HepG2 (cell line): ENCODE measurements around the gene MBOAT7. TPM values are rescaled to one million over a fixed set of nuclear protein-coding genes. Genes with fewer than 3 reads are reported as not detected.

Experiments
- ATAC-seq: fragments of 200-7000 bp; cut with Tn5 transposase; 3 replicates; pipeline ENCODE4 v1.9.1; 2020; ENCODE audit warnings: mild to moderate bottlenecking, moderate library complexity
- BruUV-seq: library from RNA; stranded (reverse); fragments of 400-500 nt; replicated peaks from 2 replicates; lab custom pipeline; 2021; lab: Mats Ljungman, UMichigan
- CTCF ChIA-PET: fragments of 300-600 bp; formaldehyde crosslinking; extraction: SDS; loops from one replicate; lab custom pipeline; 2021; ENCODE audit warnings: low total read pairs, inconsistent platforms, low intra/inter-chr PET ratio; lab: Yijun Ruan, JAX
- POLR2A ChIA-PET: fragments of 350-600 bp; sonication (Branson Sonifier 250); formaldehyde crosslinking; loops from one replicate; lab custom pipeline; 2020; ENCODE audit warnings: antibody characterized with exemption, inconsistent platforms; lab: Yijun Ruan, JAX
- DNase-seq: peaks from one replicate; pipeline ENCODE4 v3.0.0-alpha.2; 2015; ENCODE audit warnings: low spot score
- FAIRE-seq: peaks from 3 replicates; lab custom pipeline; 2011; peaks lifted over from hg19 to GRCh38; lab: Jason Lieb, UNC
- H2AFZ ChIP-seq: one replicate; pipeline ENCODE4 v1.6.1; 2011; ENCODE audit warnings: low read length, inconsistent platforms
- H3K27ac ChIP-seq: fragments of 300-600 bp; 3 replicates; pipeline ENCODE4 v1.8.0; 2011; ENCODE audit warnings: mixed run types, mild to moderate bottlenecking, mixed read lengths, low read length, inconsistent platforms; ENCODE audit not compliant: insufficient read depth; ENCODE audit errors: extremely low read length
- H3K27me3 ChIP-seq, 2 experiments: fragments of 200-600 bp in 1 of 2; 2 replicates in 1 of 2; 3 replicates in 1 of 2; pipeline versions ENCODE4 v1.6.0 to v1.8.0; 2011; ENCODE audit warnings: low read length in 2 of 2, mild to moderate bottlenecking in 2 of 2, moderate library complexity in 2 of 2, inconsistent platforms in 1 of 2; ENCODE audit not compliant: insufficient read depth in 2 of 2, control insufficient read depth in 1 of 2
- H3K36me3 ChIP-seq, 2 experiments: fragments of 200-600 bp in 1 of 2; replicated peaks in 1 of 2; 2 replicates in 1 of 2; 3 replicates in 1 of 2; pipeline versions ENCODE4 v1.5.1 to v1.8.0; 2011; ENCODE audit warnings: low read length in 2 of 2, inconsistent platforms in 1 of 2; ENCODE audit not compliant: insufficient read depth in 2 of 2, control insufficient read depth in 1 of 2
- H3K4me1 ChIP-seq: 2 replicates; pipeline ENCODE4 v1.5.1; 2012; ENCODE audit warnings: low read length, inconsistent platforms; ENCODE audit not compliant: insufficient read depth
- H3K4me2 ChIP-seq: 2 replicates; pipeline ENCODE4 v1.6.0; 2011; ENCODE audit warnings: low read depth, low read length, inconsistent platforms
- H3K4me3 ChIP-seq, 3 experiments: fragments of 200-600 bp in 1 of 3; sonication (generic), shearing (Covaris generic) in 1 of 3; replicated peaks in 1 of 3; 2 replicates each; pipeline ENCODE4 v1.5.1; 2011 to 2016; ENCODE audit warnings: low read length in 3 of 3, inconsistent platforms in 2 of 3, low read depth in 2 of 3, mild to moderate bottlenecking in 2 of 3, control low read depth in 1 of 3, mixed read lengths in 1 of 3; ENCODE audit not compliant: insufficient read depth in 1 of 3
- H3K79me2 ChIP-seq: one replicate; pipeline ENCODE4 v1.6.1; 2011; ENCODE audit warnings: low read length, inconsistent platforms; ENCODE audit not compliant: insufficient read depth
- H3K9ac ChIP-seq: 2 replicates; pipeline ENCODE4 v1.6.0; 2011; ENCODE audit warnings: mild to moderate bottlenecking, low read depth, low read length, inconsistent platforms; ENCODE audit not compliant: insufficient read depth
- H3K9me3 ChIP-seq: 2 replicates; pipeline ENCODE4 v1.5.1; 2012; ENCODE audit warnings: mild to moderate bottlenecking, low read length
- H4K20me1 ChIP-seq: 2 replicates; pipeline ENCODE4 v1.6.0; 2011; ENCODE audit warnings: inconsistent platforms, mild to moderate bottlenecking, low read length, moderate library complexity; ENCODE audit not compliant: insufficient read depth
- ETV5 ChIP-seq: IDR thresholded peaks from 2 replicates; pipeline ENCODE4 v1.6.1; 2018; ENCODE audit warnings: missing biosample characterization, missing genetic modification reagents, inconsistent platforms, borderline replicate concordance
- GFI1 ChIP-seq: sonication (generic); formaldehyde crosslinking; IDR thresholded peaks from 2 replicates; pipeline ENCODE4 v1.5.0; 2020; ENCODE audit warnings: missing genetic modification reagents, mild to moderate bottlenecking, borderline replicate concordance
- HES4 ChIP-seq: sonication (generic); formaldehyde crosslinking; IDR thresholded peaks from 2 replicates; pipeline ENCODE4 v1.9.0; 2021; ENCODE audit warnings: mild to moderate bottlenecking, missing genetic modification reagents, borderline replicate concordance
- HINFP ChIP-seq: sonication (generic); formaldehyde crosslinking; IDR thresholded peaks from 2 replicates; pipeline ENCODE4 v1.4.0; 2020; ENCODE audit warnings: low read depth, mild to moderate bottlenecking, missing genetic modification reagents
- HNF1A ChIP-seq, 2 experiments: sonication (generic) in 1 of 2; formaldehyde crosslinking in 1 of 2; IDR thresholded peaks; 2 replicates each; pipeline versions ENCODE4 v1.4.0 to v1.6.1; 2016 to 2020; ENCODE audit warnings: borderline replicate concordance in 1 of 2, low read depth in 1 of 2, mild to moderate bottlenecking in 1 of 2, missing genetic modification reagents in 1 of 2
- HNRNPK ChIP-seq: fragments of 200-400 bp; formaldehyde crosslinking; IDR thresholded peaks from 2 replicates; pipeline ENCODE4 v1.6.1; 2018; ENCODE audit warnings: low read length, low read depth, moderate library complexity, mild to moderate bottlenecking; ENCODE audit not compliant: poor library complexity, severe bottlenecking
- KLF15 ChIP-seq: sonication (generic); formaldehyde crosslinking; IDR thresholded peaks from 2 replicates; pipeline ENCODE4 v1.8.1; 2023; ENCODE audit warnings: borderline replicate concordance, mild to moderate bottlenecking, inconsistent platforms, missing genetic modification reagents, mixed read lengths
- KMT2B ChIP-seq: IDR thresholded peaks from 2 replicates; pipeline ENCODE4 v1.6.1; 2016; ENCODE audit warnings: missing genetic modification reagents, missing compliant biosample characterization
- MAFG ChIP-seq: sonication (generic); formaldehyde crosslinking; IDR thresholded peaks from 2 replicates; pipeline ENCODE4 v1.5.1; 2020; ENCODE audit warnings: mild to moderate bottlenecking, missing genetic modification reagents
- NFE2L1 ChIP-seq: sonication (generic); formaldehyde crosslinking; IDR thresholded peaks from 2 replicates; pipeline ENCODE4 v1.4.0; 2020; ENCODE audit warnings: missing genetic modification reagents, mild to moderate bottlenecking, borderline replicate concordance
- SAP130 ChIP-seq: IDR thresholded peaks from 2 replicates; pipeline ENCODE4 v1.6.1; 2016; ENCODE audit warnings: low read depth
- SATB2 ChIP-seq: sonication (generic); formaldehyde crosslinking; IDR thresholded peaks from 2 replicates; pipeline ENCODE4 v1.5.0; 2020; ENCODE audit warnings: missing genetic modification reagents
- ZFP62 ChIP-seq: sonication (generic); formaldehyde crosslinking; IDR thresholded peaks from 2 replicates; pipeline ENCODE4 v1.4.0; 2020; ENCODE audit warnings: missing genetic modification reagents
- ZNF205 ChIP-seq: IDR thresholded peaks from 2 replicates; pipeline ENCODE4 v1.6.1; 2018; ENCODE audit warnings: missing biosample characterization, missing genetic modification reagents
- ZNF335 ChIP-seq: sonication (generic); formaldehyde crosslinking; IDR thresholded peaks from 2 replicates; pipeline ENCODE4 v1.4.0; 2020; ENCODE audit warnings: missing genetic modification reagents
- ZNF558 ChIP-seq: sonication (generic); formaldehyde crosslinking; IDR thresholded peaks from 2 replicates; pipeline ENCODE4 v1.9.0; 2022; ENCODE audit warnings: mild to moderate bottlenecking, missing genetic modification reagents, borderline replicate concordance
- ZNF713 ChIP-seq: sonication (generic); formaldehyde crosslinking; IDR thresholded peaks from 2 replicates; pipeline ENCODE4 v1.4.0; 2020; ENCODE audit warnings: mild to moderate bottlenecking, missing genetic modification reagents
- whole genome bisulfite sequencing: methylation state at CpG from one replicate; pipeline ENCODE4 v1.1.6; 2017; ENCODE audit warnings: low lambda C conversion rate; 5-methylcytosine and 5-hydroxymethylcytosine counted together
- in situ Hi-C: cut with HindIII; loops from 2 replicates; pipeline ENCODE4 v1.10.0; 2017; ENCODE audit warnings: low pct_unique_long_range_greater_than_20kb; ENCODE audit not compliant: extremely low pct_ligation_motif_present
- intact Hi-C: fragments of 100-400 bp; cut with micrococcal nuclease; formaldehyde crosslinking; loops from one replicate; pipeline ENCODE4 v1.10.0; 2022; ENCODE audit not compliant: unreplicated experiment
- polyA plus RNA-seq, 8 experiments: library from polyadenylated mRNA; depleted of rRNA in 3 of 8; stranded (reverse) in 7 of 8; unstranded in 1 of 8; fragments of >200 nt; fragmentation: Illumina TruSeq in 4 of 8; extraction: Trizol in 4 of 8; gene quantifications; 2 replicates each; pipeline versions ENCODE4 v1.2.1 to v1.2.3, GENCODE V29; 2011 to 2016; ENCODE audit warnings: low read depth in 4 of 8, missing spikeins in 1 of 8, mixed read lengths in 1 of 8; ENCODE audit not compliant: insufficient read depth in 1 of 8
- total RNA-seq, 5 experiments: library from RNA; depleted of rRNA; stranded (reverse); fragments of >200 nt; fragmentation: Illumina TruSeq; extraction: Trizol; gene quantifications; 2 replicates each; pipeline ENCODE4 v1.2.3, GENCODE V29; 2016; ENCODE audit warnings: low read depth in 1 of 5
- TF ChIP-seq, protein P1 (sequence below): sonication (generic); formaldehyde crosslinking; IDR thresholded peaks from 2 replicates; pipeline ENCODE4 v1.4.0; 2020; ENCODE audit warnings: mild to moderate bottlenecking, missing genetic modification reagents

Gene MBOAT7
- total and polyA plus RNA-seq, 2 of the 13 experiments (the other 11 are each of a cell fraction or from before 2014, with no cell fraction given) = 22.2 to 25.5 TPM

GRCh38 chr19:54207983-54208783, 18.8 kb upstream of the MBOAT7 start:
- DNase-seq (peak; percentile 59), ATAC-seq (peak; percentile 1), FAIRE-seq (peak; percentile 64)
- ChIA-PET POLR2A (interaction anchor here (1.2 to 4.9 kb wide), 4 partner anchors 10 to 71 kb away, joined by 3 to 114 read pairs (median 41); partner anchors contain the start of genes MBOAT7, RPS9 and TSEN34), CTCF (no interaction called here)
- H3K4me2 ChIP-seq = peak overlapping the region; percentile 83
- peaks cover 20 to 48% of the 10 kb centered on the region in 2 experiments for H3K36me3 ChIP-seq
- no TSS peak for BruUV-seq
- no peak overlapping the region for H2AFZ ChIP-seq
- peaks cover 86% of the 10 kb centered on the region for H3K4me1 ChIP-seq
- peak overlapping the region; percentile 80 for H3K27ac ChIP-seq
- 61% methylated on average over 11 of the region's 18 CpGs for WGBS
- H3K27me3 ChIP-seq = no peaks in the 10 kb centered on the region
- H3K79me2 ChIP-seq = peaks cover 30% of the 10 kb centered on the region
- H3K9me3 ChIP-seq = no peaks in the 10 kb centered on the region
- peak overlapping the region in 1 of 3 experiments; percentile 55; a peak in 1 of 6 replicates for H3K4me3 ChIP-seq
- peak overlapping the region; percentile 19; the same call in 1 of the 2 replicates for H3K9ac ChIP-seq
- in situ Hi-C loops = no loop called here
- intact Hi-C loops = no loop called here
- peaks cover 60% of the 10 kb centered on the region for H4K20me1 ChIP-seq
- TF ChIP-seq ZNF335 (CRISPR knock-in tag) (0 out of 2 replicates have a peak, but pooled peaks have one; percentile 46), ZNF558 (CRISPR knock-in tag) (no peak), HNRNPK (no peak), ZNF713 (CRISPR knock-in tag) (no peak), HNF1A (IDR thresholded peaks at IDR 0.05; ENCODE audit: low read depth) (no peak), HNF1A (CRISPR knock-in tag; IDR thresholded peaks at IDR 0.05; ENCODE audit: borderline replicate concordance) (no peak), ETV5 (CRISPR knock-in tag) (no peak), GFI1 (CRISPR knock-in tag) (no peak), HES4 (no peak), MAFG (CRISPR knock-in tag) (no peak), NFE2L1 (CRISPR knock-in tag) (no peak), HINFP (CRISPR knock-in tag) (no peak), KLF15 (CRISPR knock-in tag) (no peak), ZFP62 (no peak), KMT2B (peak; percentile 25; the same call in 1 of the 2 replicates), ZNF205 (no peak), SATB2 (CRISPR knock-in tag) (no peak), SAP130 (CRISPR knock-in tag) (peak; percentile 50; the same call in 1 of the 2 replicates)
- TF ChIP-seq, protein P1, sequence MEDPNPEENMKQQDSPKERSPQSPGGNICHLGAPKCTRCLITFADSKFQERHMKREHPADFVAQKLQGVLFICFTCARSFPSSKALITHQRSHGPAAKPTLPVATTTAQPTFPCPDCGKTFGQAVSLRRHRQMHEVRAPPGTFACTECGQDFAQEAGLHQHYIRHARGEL (CRISPR knock-in tag) = no peak
